GM18861 (cell line): ENCODE measurements around the gene NAB1.
"Not testable (repeated sequence)": the region's sequence is repeated elsewhere in the genome, so short reads cannot be mapped to it uniquely, and the experiment has no call there.

Experiments
- ATAC-seq: cut with Tn5 transposase; IDR thresholded peaks from one replicate; pipeline ENCODE4 v1.9.1; 2021; ENCODE audit not compliant: unreplicated experiment

Gene NAB1

GRCh38 chr2:190670182-190670946, 21.5 kb downstream of the NAB1 start:
- ATAC-seq = peak; percentile 51

- ATAC-seq = peak; percentile 34
Observed at GRCh38 chr2:190674966-190675650, 26.2 kb downstream of the NAB1 start.

GRCh38 chr2:190677255-190677654, 28.4 kb downstream of the NAB1 start:
- no peak for ATAC-seq

GRCh38 chr2:190678444-190679162, 29.7 kb downstream of the NAB1 start:
- peak; percentile 68 for ATAC-seq

- no peak for ATAC-seq
Observed at GRCh38 chr2:190679391-190679790, 30.5 kb downstream of the NAB1 start.

- ATAC-seq = peak; percentile 41
Observed at GRCh38 chr2:190679813-190680591, 31.1 kb downstream of the NAB1 start.

- no peak for ATAC-seq
Observed at GRCh38 chr2:190682168-190682567, 33.3 kb downstream of the NAB1 start.

- ATAC-seq = no peak
Observed at GRCh38 chr2:190683802-190684201, 34.9 kb downstream of the NAB1 start.

GRCh38 chr2:190684931-190685330, 36.0 kb downstream of the NAB1 start:
- no peak for ATAC-seq

GRCh38 chr2:190685333-190685732, 36.5 kb downstream of the NAB1 start:
- ATAC-seq = no peak

GRCh38 chr2:190693533-190694232, 44.8 kb downstream of the NAB1 start:
- peak; percentile 52 for ATAC-seq

GRCh38 chr2:190694479-190694878, 45.6 kb downstream of the NAB1 start:
- ATAC-seq = no peak

GRCh38 chr2:190695739-190696138, 46.9 kb downstream of the NAB1 start:
- ATAC-seq = no peak

- ATAC-seq = no peak
Observed at GRCh38 chr2:190696792-190697398, 48.0 kb downstream of the NAB1 start.

- ATAC-seq = no peak
Observed at GRCh38 chr2:190697421-190697820, 48.5 kb downstream of the NAB1 start.

- no peak for ATAC-seq
Observed at GRCh38 chr2:190698895-190699294, 50.0 kb downstream of the NAB1 start.

- peak; percentile 86 for ATAC-seq
Observed at GRCh38 chr2:190701586-190701985, 52.7 kb downstream of the NAB1 start.

- no peak for ATAC-seq
Observed at GRCh38 chr2:190705280-190705679, 56.4 kb downstream of the NAB1 start.

- peak; percentile 55 for ATAC-seq
Observed at GRCh38 chr2:190707726-190708125, 58.8 kb downstream of the NAB1 start.

- not testable (repeated sequence) for ATAC-seq
Observed at GRCh38 chr2:190708650-190709049, 59.8 kb downstream of the NAB1 start.
